ENCODE measurements around the gene KMT2C.

- TF ChIP-seq POLR2A (IDR thresholded peaks at IDR 0.05) (no peak), CTCF (IDR thresholded peaks at IDR 0.05 in 8 of 11, conservative IDR thresholded peaks at IDR 0.05 in 3 of 11) (no peak), POLR2AphosphoS5 (IDR thresholded peaks at IDR 0.05) (no peak)
These were observed 81.7 kb downstream of the KMT2C start for GRCh38 chr7:152354061-152354460.
